GM12892 (cell line): ENCODE data around the gene ATP9B.

Experiments used
- POLR2A ChIP-seq: IDR thresholded peaks from 2 replicates; pipeline ENCODE4 v1.6.1; 2011; ENCODE audit warnings: low read depth, low read length, control low read depth
- TAF1 ChIP-seq: IDR thresholded peaks from 2 replicates; pipeline ENCODE4 v1.6.1; 2011; ENCODE audit warnings: low read depth, mild to moderate bottlenecking, control low read depth, low read length, borderline replicate concordance

GRCh38 chr18:79385326-79385707, 316.1 kb downstream of the ATP9B start:
- TF ChIP-seq POLR2A = no peak
- no peak for TF ChIP-seq TAF1
